GM13976 (cell line): Measurements from ENCODE around the gene ITIH4.
A peak's percentile ranks its signal among the peaks of the same experiment; 100 is the strongest.

Source experiments
- DNase-seq: peaks from one replicate; pipeline ENCODE4 v3.0.0; 2012; ENCODE audit warnings: low spot score
- CTCF ChIP-seq: IDR thresholded peaks from 2 replicates; pipeline ENCODE4 v1.5.1; 2012; ENCODE audit warnings: borderline replicate concordance, mild to moderate bottlenecking; ENCODE audit not compliant: insufficient read depth; ENCODE audit errors: extremely low read depth, missing control alignments, control extremely low read depth
- in situ Hi-C: fragments of 300-500 bp; cut with MboI; formaldehyde crosslinking; loops from one replicate; pipeline ENCODE4 v1.12.0; 2022; ENCODE audit warnings: low sequenced_read_pairs, mixed read lengths, inconsistent platforms; ENCODE audit not compliant: unreplicated experiment

ITIH4 gene

GRCh38 chr3:52846432-52846965 is 16.0 kb upstream of the ITIH4 start:
- no peak for DNase-seq
- in situ Hi-C loops = loop anchor here (10.0 kb wide), 1 partner anchor 228 kb away; no protein-coding TSS in a partner anchor
- no peak for TF ChIP-seq CTCF

- peak; percentile 27 for TF ChIP-seq CTCF
- in situ Hi-C loops = loop anchor here (10.0 kb wide), 1 partner anchor 229 kb away; no protein-coding TSS in a partner anchor
- no peak for DNase-seq
Observed at GRCh38 chr3:52845691-52846431, 15.4 kb upstream of the ITIH4 start.

GRCh38 chr3:52845157-52845556 is 14.7 kb upstream of the ITIH4 start:
- DNase-seq = no peak
- in situ Hi-C loops = loop anchor here (10.0 kb wide), 1 partner anchor 230 kb away; no protein-coding TSS in a partner anchor
- no peak for TF ChIP-seq CTCF

- in situ Hi-C loops = loop anchor here (10.0 kb wide), 1 partner anchor 230 kb away; no protein-coding TSS in a partner anchor
- DNase-seq = no peak
- TF ChIP-seq CTCF = no peak
Observed at GRCh38 chr3:52844290-52844975, 14.0 kb upstream of the ITIH4 start.

GRCh38 chr3:52843881-52844280 is 13.4 kb upstream of the ITIH4 start:
- DNase-seq = no peak
- in situ Hi-C loops = loop anchor here (10.0 kb wide), 1 partner anchor 231 kb away; no protein-coding TSS in a partner anchor
- no peak for TF ChIP-seq CTCF

GRCh38 chr3:52843108-52843865 is 12.8 kb upstream of the ITIH4 start:
- TF ChIP-seq CTCF = no peak
- in situ Hi-C loops = loop anchor here (10.0 kb wide), 1 partner anchor 232 kb away; no protein-coding TSS in a partner anchor
- no peak for DNase-seq
